Occipital lobe (tissue), 2 donors: ENCODE data around the gene MAGI1. TPM values are rescaled to one million over a fixed set of nuclear protein-coding genes. Genes with fewer than 3 reads are reported as not detected.
A peak's percentile ranks its signal among the peaks of the same experiment; 100 is the strongest.
"Not testable (repeated sequence)": the region's sequence is repeated elsewhere in the genome, so short reads cannot be mapped to it uniquely, and the experiment has no call there.

Experiments used
- DNase-seq: peaks from one replicate; lab custom pipeline; 2025; lab: John Stamatoyannopoulos, UW
- total RNA-seq: library from RNA; depleted of rRNA; stranded (reverse); fragments of >200 nt; gene quantifications from one replicate; pipeline ENCODE4 v1.2.3, GENCODE V29; 2014

Gene MAGI1
- total RNA-seq, 1 donor from 2014 or later = 49.4 TPM

DNA sequence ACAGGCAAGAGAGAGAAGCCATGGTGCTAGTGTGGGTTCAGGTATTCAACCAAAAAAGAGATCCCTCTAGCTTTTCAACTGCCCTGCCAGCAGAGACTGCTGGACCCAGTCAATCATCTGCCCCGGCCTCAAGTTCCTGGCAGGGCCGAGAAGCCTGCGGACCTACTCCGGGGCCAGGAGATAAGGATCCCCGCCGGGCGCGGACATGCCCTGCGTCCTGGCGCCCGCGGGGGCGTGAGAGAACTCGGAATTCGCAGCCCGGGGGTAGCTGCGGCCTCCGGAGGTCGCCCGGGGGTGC is 821 bp upstream of the MAGI1 start:
- DNase-seq = no peak

DNA sequence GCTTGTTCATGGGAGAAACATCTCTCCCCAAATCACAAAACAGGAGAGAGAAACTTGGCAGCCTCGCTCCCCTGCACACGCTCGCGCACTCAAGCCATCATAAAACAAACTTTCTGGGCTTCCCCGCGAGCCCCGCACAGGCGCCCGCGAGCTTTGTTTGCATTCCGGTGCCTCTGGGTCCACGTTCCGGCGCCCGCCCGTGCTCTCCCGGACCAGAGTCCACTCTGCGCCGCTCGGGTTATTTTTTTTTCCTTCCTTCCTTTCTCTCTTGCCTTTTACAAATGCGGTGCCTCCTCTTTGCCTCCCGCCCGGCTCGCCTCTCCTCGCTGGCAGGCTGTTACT is 363 bp downstream of the MAGI1 start:
- no peak for DNase-seq

- no peak for DNase-seq
Observed at GRCh38 chr3:66037986-66038369, 740 bp downstream of the MAGI1 start.

DNA sequence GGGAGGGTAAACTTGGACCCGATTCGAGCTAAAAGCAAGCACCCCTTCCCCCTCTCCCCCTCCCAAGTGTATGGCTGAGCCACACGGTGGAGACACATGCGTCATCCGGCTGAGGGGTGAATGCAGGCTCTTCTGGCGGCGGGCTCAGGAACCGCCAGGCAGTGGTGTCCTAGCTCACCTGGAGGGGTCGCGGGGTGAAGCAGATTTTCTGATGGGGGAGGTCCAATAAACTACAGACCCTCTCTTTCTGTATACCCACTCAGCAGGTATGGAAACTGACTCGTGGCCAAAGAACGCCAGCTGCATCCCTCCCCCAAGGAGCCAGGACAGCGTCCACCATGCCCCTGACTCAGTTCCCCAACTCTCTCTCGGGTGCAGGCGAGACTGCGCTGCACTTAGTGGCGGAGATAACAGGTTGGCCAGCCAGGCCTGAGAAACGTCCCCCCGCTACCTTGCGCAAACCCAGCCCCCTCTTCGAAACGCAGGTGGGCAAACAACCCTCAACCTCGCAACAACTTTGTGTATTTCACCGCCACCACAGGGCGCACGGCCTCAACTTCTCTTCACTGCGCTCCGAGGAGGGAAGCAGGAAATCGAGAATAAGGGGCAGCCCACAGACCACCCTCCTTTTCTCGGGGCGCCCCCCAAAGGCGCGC is 1.3 kb downstream of the MAGI1 start:
- peak; percentile 42 for DNase-seq

DNA sequence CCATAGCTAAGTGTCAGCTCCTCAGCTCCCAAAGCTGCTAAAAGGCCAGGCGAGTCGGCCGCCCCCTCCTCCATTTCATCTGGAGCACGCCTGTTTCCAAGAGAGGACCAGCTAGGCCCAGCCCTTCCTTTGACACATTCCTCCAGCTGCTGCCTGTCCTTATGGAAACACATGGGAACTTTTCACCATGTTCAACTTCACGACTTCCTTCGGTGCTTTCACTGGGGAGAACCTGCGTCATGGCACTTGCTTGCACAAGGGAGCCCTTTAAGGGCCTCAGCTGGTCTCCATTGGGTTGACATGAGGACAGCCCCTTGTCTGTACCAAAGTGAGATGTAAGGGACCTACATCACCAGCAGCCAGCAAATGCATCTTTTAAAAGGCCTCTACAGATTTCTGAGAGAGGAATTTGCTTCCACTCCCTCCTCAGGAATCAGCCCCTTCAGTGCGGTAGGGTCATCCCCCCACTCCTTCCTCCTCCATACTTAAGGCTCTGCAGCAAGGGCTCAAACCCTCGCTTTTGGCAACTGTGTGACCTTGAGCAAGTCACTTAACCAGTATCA is 2.1 kb downstream of the MAGI1 start:
- no peak for DNase-seq

- no peak for DNase-seq
Observed at GRCh38 chr3:66035763-66036477, 2.8 kb downstream of the MAGI1 start.

DNA sequence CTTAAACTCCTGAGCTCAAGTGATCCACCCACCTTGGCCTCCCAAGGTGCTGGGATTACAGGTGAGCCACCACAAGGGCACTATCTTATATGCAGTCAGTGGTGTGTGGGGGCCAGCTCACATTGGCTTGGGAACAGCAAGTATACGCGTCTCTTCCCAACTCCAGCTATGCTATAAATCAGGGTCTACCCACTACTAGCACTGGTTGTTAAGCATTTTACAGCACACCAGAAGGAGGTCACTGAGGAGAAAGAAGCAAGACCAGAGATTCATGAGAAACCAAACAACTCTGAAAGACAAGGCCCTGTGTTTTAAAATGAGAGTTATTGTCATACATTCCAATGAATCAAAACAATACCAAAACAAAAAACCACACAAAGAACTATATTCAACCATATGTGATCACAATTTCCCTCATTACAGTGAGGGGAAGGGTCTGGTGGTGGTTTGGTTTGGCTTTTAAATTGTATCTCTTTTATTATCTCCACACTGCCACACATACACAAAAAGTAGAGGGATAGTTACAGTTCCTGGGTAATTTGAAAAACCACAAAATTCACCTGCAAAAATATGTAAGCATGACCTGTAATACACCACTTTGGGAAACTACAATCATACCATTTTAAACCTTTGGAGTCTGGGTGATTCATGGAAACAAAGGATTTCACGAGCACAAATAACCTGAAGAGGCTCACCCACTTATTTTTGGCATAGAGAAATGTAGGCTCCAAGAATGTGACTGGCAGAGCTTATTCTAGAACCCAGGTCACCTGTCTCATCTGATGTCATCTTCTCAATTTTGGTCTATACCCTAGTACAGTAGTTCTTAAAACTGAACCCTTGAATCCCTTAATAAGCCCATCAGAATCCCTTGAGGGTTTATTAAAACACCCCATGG is 5.2 kb downstream of the MAGI1 start:
- no peak for DNase-seq

DNA sequence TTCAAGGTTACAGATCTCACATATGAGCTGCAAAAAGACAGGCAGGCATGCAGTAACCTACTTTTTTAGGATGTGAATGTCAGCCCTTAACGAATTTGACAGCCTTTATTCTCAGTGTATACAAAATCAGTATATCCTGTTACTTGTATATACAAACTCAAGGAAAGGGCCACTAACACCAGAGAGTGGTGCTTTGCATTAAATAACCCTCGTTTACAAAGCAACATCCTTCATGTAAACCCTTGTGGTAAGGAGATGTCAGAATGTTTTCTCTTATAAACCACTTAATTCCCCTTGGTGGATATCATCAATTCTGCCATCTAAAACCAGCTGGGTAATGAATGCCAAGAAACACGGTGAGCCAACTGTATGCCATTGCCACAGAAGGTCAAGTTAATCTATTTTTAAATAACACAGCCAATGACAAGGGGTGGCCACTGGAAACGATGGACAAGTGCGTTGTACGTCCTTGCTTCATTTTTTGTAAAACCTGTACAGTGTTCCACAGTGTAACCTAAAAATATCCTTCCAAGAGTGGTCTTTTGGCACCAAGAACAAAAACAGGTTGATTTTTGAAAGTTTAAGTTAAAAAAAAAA is 7.5 kb downstream of the MAGI1 start:
- DNase-seq = no peak

- no peak for DNase-seq
Observed at GRCh38 chr3:66029443-66029842, 9.3 kb downstream of the MAGI1 start.

DNA sequence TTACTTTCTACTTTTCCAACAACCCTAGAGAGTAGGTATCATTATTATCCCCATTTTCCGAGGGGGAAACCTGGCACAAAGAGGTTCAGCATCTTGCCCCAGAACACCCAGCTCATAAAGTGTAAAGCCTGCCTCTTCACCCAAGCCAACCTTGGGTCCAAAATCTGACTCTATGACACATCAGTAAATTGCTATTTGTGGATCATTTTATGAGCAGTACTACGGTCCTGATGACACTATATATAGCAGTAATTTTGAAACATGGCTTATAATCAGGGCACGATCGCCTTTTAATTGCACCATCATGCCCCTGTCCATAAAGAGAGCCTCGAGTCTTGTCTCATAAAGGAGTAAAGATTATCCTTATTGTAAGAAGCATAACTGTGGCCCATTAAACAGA is 9.7 kb downstream of the MAGI1 start:
- DNase-seq = no peak

GRCh38 chr3:66028457-66028856 is 10.3 kb downstream of the MAGI1 start:
- DNase-seq = no peak

GRCh38 chr3:66027099-66027498 is 11.6 kb downstream of the MAGI1 start:
- DNase-seq = not testable (repeated sequence)

GRCh38 chr3:66023738-66024385 is 14.9 kb downstream of the MAGI1 start:
- DNase-seq = no peak

DNA sequence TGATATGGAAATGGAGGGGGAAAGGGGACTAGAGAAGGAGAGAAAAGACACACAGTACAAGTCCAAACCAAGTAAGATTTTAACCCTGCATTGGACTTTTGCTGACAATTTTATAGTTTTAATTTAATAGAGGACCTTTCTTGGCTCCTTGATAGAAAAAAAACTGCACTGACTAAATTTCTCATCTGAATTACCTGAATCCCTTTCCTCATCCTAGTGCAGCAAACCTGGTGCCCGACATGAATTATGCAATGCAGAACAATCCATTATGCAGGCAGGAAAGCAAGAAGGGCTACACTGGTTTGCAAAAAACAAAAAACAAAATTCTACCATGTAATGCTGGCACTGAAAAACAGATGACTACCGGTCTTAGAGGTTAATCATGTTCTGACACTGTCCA is 15.5 kb downstream of the MAGI1 start:
- DNase-seq = no peak

DNA sequence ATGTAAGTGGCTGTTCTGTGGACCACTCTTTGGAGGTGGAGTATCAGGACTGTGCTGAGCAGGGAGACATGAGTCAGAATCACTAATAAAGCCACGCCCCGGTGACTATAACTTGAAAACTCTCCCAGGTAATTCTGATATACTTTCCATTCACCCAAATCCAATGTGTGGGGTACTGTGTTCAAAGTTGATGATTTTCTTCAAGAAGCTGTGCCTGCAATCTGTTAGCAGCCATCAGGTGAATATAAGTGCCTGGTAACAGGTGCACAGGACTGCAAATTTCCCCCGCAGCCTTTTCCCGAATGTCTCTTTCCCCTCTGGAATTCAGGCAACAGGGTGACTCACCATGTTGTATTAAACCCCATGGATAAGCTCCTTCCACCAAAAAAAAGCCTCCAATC is 17.0 kb downstream of the MAGI1 start:
- no peak for DNase-seq

- DNase-seq = no peak
Observed at GRCh38 chr3:66019896-66020295, 18.8 kb downstream of the MAGI1 start.

DNA sequence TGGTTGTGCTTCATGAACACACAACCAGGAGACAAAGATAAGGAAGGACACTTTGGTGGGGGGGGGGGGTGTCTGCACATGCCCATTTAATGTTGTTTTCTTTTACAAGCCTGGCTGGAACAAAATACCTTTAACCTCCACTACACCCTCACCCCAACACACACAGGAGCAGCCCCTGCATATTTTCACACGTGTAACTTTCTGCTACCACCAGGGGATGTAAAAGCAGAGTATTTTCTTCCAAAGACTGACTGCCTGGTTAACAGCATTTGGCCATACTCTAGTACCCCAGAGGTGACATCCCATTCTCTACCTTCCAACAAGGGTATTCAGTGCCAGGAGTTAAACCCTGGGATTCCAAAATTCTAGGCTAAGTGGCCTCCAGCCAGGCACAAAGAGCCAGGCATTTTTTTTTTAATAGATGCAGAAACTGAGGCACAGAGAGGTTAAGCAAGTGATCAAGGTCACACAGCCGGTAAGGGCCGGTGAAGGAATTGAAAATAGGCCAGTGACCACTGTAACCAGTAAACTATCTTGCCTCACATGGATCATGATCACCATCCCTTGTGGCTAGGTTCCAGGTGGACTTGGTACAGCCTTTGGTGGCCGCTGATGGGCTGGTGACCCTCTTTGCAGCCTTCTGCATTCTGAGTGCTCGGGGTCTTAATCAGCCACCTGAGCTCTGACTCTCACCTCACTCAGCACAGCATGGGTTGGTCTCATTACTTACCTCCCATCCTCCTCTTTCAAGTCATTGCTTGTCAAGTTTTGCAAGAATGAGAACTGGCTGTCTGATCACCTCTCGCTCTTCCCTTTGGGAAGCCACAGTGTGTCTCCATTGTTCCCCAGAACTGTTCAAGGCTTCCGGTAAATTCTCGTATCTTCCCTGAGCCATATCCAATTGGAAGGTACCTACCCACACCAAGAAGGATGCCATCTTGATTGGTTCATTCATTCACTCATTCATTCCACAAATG is 20.4 kb downstream of the MAGI1 start:
- DNase-seq = no peak

DNA sequence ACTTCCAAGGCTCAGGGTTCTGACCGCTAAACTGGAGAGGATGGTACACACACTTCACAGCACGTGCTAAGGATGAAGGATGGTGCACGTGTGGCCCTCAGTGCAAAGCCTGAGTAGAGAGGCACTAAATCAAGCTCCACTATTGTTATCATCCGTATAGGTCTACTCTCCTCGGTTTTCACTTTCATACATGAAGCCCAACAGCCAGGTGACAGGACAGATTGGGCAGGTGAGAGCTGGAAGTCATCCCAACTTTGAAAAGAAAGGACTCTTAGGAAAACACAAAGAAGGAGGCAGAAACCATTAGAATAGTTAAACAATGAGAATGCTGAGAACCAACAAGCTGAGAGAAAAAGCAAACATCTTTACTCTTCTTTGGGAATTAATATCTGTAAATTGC is 21.1 kb downstream of the MAGI1 start:
- DNase-seq = no peak

DNA sequence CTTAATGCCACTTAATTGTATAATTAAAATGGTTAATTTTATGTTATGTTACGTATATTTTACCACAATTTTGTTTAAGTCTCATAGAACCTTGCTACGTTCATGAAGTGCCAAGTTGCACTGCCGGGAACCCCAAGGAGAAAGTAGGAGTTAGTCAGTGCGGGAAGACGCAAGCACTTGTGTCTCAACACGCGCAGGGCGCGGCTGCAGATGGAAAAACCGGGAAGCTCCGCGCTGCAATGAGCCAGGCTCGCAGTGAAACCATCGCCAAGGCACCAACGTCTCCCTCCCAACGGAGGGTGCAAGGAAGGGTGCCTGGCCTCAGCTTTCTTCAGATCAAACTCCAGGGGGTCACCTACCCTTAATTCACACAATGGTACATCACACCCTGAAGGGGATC is 21.6 kb downstream of the MAGI1 start:
- no peak for DNase-seq

- DNase-seq = no peak
Observed at GRCh38 chr3:66015841-66016240, 22.9 kb downstream of the MAGI1 start.
